KMS-11 (cell line): ENCODE measurements around the gene SPNS1.

Experiments used
- H2AFZ ChIP-seq: fragments of 200-600 bp; sonication (generic); 2 replicates; pipeline ENCODE4 v1.6.1; 2016; ENCODE audit warnings: antibody characterized with exemption, mixed run types, low read depth
- H3K27ac ChIP-seq: fragments of 200-600 bp; sonication (generic); 2 replicates; pipeline ENCODE4 v1.6.1; 2016; ENCODE audit warnings: mild to moderate bottlenecking, mixed run types
- H3K27me3 ChIP-seq: fragments of 200-600 bp; sonication (generic); 2 replicates; pipeline ENCODE4 v1.6.1; 2017; ENCODE audit warnings: mild to moderate bottlenecking, low read depth, mixed run types, moderate library complexity; ENCODE audit not compliant: insufficient read depth
- H3K36me3 ChIP-seq: fragments of 200-600 bp; sonication (generic); 2 replicates; pipeline ENCODE4 v1.6.1; 2017; ENCODE audit warnings: mild to moderate bottlenecking, mixed run types; ENCODE audit not compliant: insufficient read depth
- H3K4me1 ChIP-seq: fragments of 200-600 bp; sonication (generic); 2 replicates; pipeline ENCODE4 v1.6.1; 2016; ENCODE audit warnings: mild to moderate bottlenecking, low read depth, mixed run types; ENCODE audit not compliant: poor library complexity, severe bottlenecking
- H3K4me2 ChIP-seq: fragments of 200-600 bp; sonication (generic); 2 replicates; pipeline ENCODE4 v1.7.0; 2016; ENCODE audit warnings: mild to moderate bottlenecking, mixed run types
- H3K4me3 ChIP-seq: fragments of 200-600 bp; sonication (generic); IDR thresholded peaks from 2 replicates; pipeline ENCODE4 v1.6.1; 2017; ENCODE audit warnings: low read depth, low read length, mixed read lengths; ENCODE audit not compliant: insufficient read depth
- H3K79me2 ChIP-seq: fragments of 200-600 bp; sonication (generic); 2 replicates; pipeline ENCODE4 v1.6.1; 2016; ENCODE audit warnings: low read depth, mixed run types; ENCODE audit not compliant: insufficient read depth
- H3K9ac ChIP-seq: fragments of 200-600 bp; sonication (generic); 2 replicates; pipeline ENCODE4 v1.6.1; 2016; ENCODE audit warnings: mild to moderate bottlenecking, mixed run types
- H4K20me1 ChIP-seq: fragments of 200-600 bp; sonication (generic); 2 replicates; pipeline ENCODE4 v1.6.1; 2016; ENCODE audit warnings: mild to moderate bottlenecking, mixed run types; ENCODE audit not compliant: insufficient read depth
- CTCF ChIP-seq: fragments of 200-600 bp; sonication (generic); conservative IDR thresholded peaks from 2 replicates; pipeline ENCODE4 v1.6.1; 2017; ENCODE audit warnings: low read depth, mild to moderate bottlenecking, antibody characterized with exemption, low read length, moderate library complexity, mixed read lengths

SPNS1 gene

GRCh38 chr16:28982418-28982817, 7.8 kb downstream of the SPNS1 start:
- no peak overlapping the region for H3K27ac ChIP-seq

GRCh38 chr16:28982949-28983348, 8.4 kb downstream of the SPNS1 start:
- Histone ChIP-seq H3K4me3 (no peak overlapping the region), H3K36me3 (no peaks in the 10 kb centered on the region), H2AFZ (no peak overlapping the region), H3K4me1 (peaks cover 20% of the 10 kb centered on the region), H4K20me1 (no peaks in the 10 kb centered on the region), H3K79me2 (no peaks in the 10 kb centered on the region; the same call in 1 of the 2 replicates), H3K27me3 (no peaks in the 10 kb centered on the region), H3K9ac (no peak overlapping the region), H3K27ac (no peak overlapping the region), H3K4me2 (no peak overlapping the region)
- no peak for TF ChIP-seq CTCF

More at GRCh38 chr16:28982418-28982817, 7.8 kb downstream of the SPNS1 start:
- H3K9ac ChIP-seq, result no peak overlapping the region
- H4K20me1 ChIP-seq, result no peaks in the 10 kb centered on the region
- H3K27me3 ChIP-seq, result no peaks in the 10 kb centered on the region
- H3K36me3 ChIP-seq, result no peaks in the 10 kb centered on the region
- no peaks in the 10 kb centered on the region; the same call in 1 of the 2 replicates for H3K79me2 ChIP-seq
- no peak for TF ChIP-seq CTCF
- no peak overlapping the region for H2AFZ ChIP-seq
- H3K4me3 ChIP-seq, result no peak overlapping the region
- no peak overlapping the region for H3K4me2 ChIP-seq
- peaks cover 20% of the 10 kb centered on the region for H3K4me1 ChIP-seq

GRCh38 chr16:28983644-28984043, 9.1 kb downstream of the SPNS1 start:
- Histone ChIP-seq H3K9ac (no peak overlapping the region), H3K36me3 (no peaks in the 10 kb centered on the region), H3K27ac (no peak overlapping the region)

GRCh38 chr16:28984091-28984490, 9.5 kb downstream of the SPNS1 start:
- Histone ChIP-seq H2AFZ (peak overlapping the region; percentile 78; the same call in 1 of the 2 replicates), H3K4me1 (peaks cover 20% of the 10 kb centered on the region), H3K9ac (peak overlapping the region; percentile 69; the same call in 1 of the 2 replicates), H3K79me2 (no peaks in the 10 kb centered on the region; the same call in 1 of the 2 replicates), H4K20me1 (no peaks in the 10 kb centered on the region), H3K4me2 (peak overlapping the region; percentile 100), H3K36me3 (no peaks in the 10 kb centered on the region), H3K4me3 (no peak overlapping the region), H3K27me3 (no peaks in the 10 kb centered on the region), H3K27ac (peak overlapping the region; percentile 59)
- no peak for TF ChIP-seq CTCF

More at GRCh38 chr16:28983644-28984043, 9.1 kb downstream of the SPNS1 start:
- peaks cover 20% of the 10 kb centered on the region for H3K4me1 ChIP-seq
- no peak for TF ChIP-seq CTCF
- no peak overlapping the region for H3K4me3 ChIP-seq
- no peaks in the 10 kb centered on the region for H3K27me3 ChIP-seq
- no peaks in the 10 kb centered on the region; the same call in 1 of the 2 replicates for H3K79me2 ChIP-seq
- H4K20me1 ChIP-seq, result no peaks in the 10 kb centered on the region
- no peak overlapping the region for H2AFZ ChIP-seq
- no peak overlapping the region; the same call in 1 of the 2 replicates for H3K4me2 ChIP-seq
